GM19455 (cell line): ENCODE data around the gene INTS3.
A peak's percentile ranks its signal among the peaks of the same experiment; 100 is the strongest.
"Not testable (repeated sequence)": the region's sequence is repeated elsewhere in the genome, so short reads cannot be mapped to it uniquely, and the experiment has no call there.

Source experiments
- ATAC-seq: cut with Tn5 transposase; IDR thresholded peaks from one replicate; pipeline ENCODE4 v1.9.1; 2021; ENCODE audit not compliant: unreplicated experiment

Gene INTS3

GRCh38 chr1:153750026-153750995 lies 22.5 kb downstream of the INTS3 start:
- ATAC-seq, result no peak

GRCh38 chr1:153752072-153752471 lies 24.2 kb downstream of the INTS3 start:
- no peak for ATAC-seq

GRCh38 chr1:153752571-153753195 lies 24.8 kb downstream of the INTS3 start:
- no peak for ATAC-seq

- ATAC-seq, result no peak
Measured at GRCh38 chr1:153754266-153754665, 26.4 kb downstream of the INTS3 start.

GRCh38 chr1:153760440-153760839 lies 32.6 kb downstream of the INTS3 start:
- no peak for ATAC-seq

GRCh38 chr1:153763365-153764225 lies 35.7 kb downstream of the INTS3 start:
- ATAC-seq, result no peak

- no peak for ATAC-seq
Measured at GRCh38 chr1:153764310-153764709, 36.5 kb downstream of the INTS3 start.

- ATAC-seq, result not testable (repeated sequence)
Measured at GRCh38 chr1:153766663-153767062, 38.8 kb downstream of the INTS3 start.

GRCh38 chr1:153767519-153767918 lies 39.7 kb downstream of the INTS3 start:
- no peak for ATAC-seq

GRCh38 chr1:153768316-153769181 lies 40.7 kb downstream of the INTS3 start:
- no peak for ATAC-seq

GRCh38 chr1:153769221-153769620 lies 41.4 kb downstream of the INTS3 start:
- ATAC-seq, result no peak

- no peak for ATAC-seq
Measured at GRCh38 chr1:153770797-153771196, 42.9 kb downstream of the INTS3 start.

GRCh38 chr1:153771261-153771660 lies 43.4 kb downstream of the INTS3 start:
- no peak for ATAC-seq

GRCh38 chr1:153771841-153772593 lies 44.2 kb downstream of the INTS3 start:
- no peak for ATAC-seq

GRCh38 chr1:153773096-153773921 lies 45.5 kb downstream of the INTS3 start:
- ATAC-seq, result no peak

- no peak for ATAC-seq
Measured at GRCh38 chr1:153774026-153774595, 46.3 kb downstream of the INTS3 start.

GRCh38 chr1:153774780-153775457 lies 47.1 kb downstream of the INTS3 start, which contains the start of gene SLC27A3:
SLC27A3 (plus strand) TSS chr1:153775407; CDS start chr1:153775498, 91 bp downstream.
- ATAC-seq, result peak; percentile 28
